Epidermal melanocyte (primary cell): ENCODE data around the gene HIRA.
"Not testable (repeated sequence)": the region's sequence is repeated elsewhere in the genome, so short reads cannot be mapped to it uniquely, and the experiment has no call there.

Source experiments
- DNase-seq: peaks from one replicate; pipeline ENCODE4 v3.0.0; 2011; ENCODE audit warnings: low spot score; ENCODE audit not compliant: insufficient read length

Gene HIRA

GRCh38 chr22:19443544-19444211 lies 12.1 kb upstream of the HIRA start:
- DNase-seq: no peak

- DNase-seq: no peak
Measured at GRCh38 chr22:19442166-19442565, 10.6 kb upstream of the HIRA start.

GRCh38 chr22:19440411-19441195 lies 9.1 kb upstream of the HIRA start:
- DNase-seq: no peak

- no peak for DNase-seq
Measured at GRCh38 chr22:19438298-19438697, 6.8 kb upstream of the HIRA start.

- not testable (repeated sequence) for DNase-seq
Measured at GRCh38 chr22:19436444-19437161, 5.1 kb upstream of the HIRA start.

- no peak for DNase-seq
Measured at GRCh38 chr22:19434829-19435580, 3.5 kb upstream of the HIRA start.

GRCh38 chr22:19434401-19434800 lies 2.9 kb upstream of the HIRA start:
- DNase-seq: no peak

- peak; percentile 81 for DNase-seq
Measured at GRCh38 chr22:19432133-19432851, 759 bp upstream of the HIRA start, which contains the start of gene MRPL40. TSS of gene MRPL40 (plus strand) at chr22:19432545. CDS start at chr22:19432555, 10 bp downstream.

GRCh38 chr22:19430890-19431541 lies 517 bp downstream of the HIRA start:
- no peak for DNase-seq

GRCh38 chr22:19429950-19430889 lies 1.3 kb downstream of the HIRA start:
- no peak for DNase-seq

GRCh38 chr22:19424186-19424500 lies 7.4 kb downstream of the HIRA start:
- DNase-seq: no peak

GRCh38 chr22:19422440-19423301 lies 8.9 kb downstream of the HIRA start:
- DNase-seq: no peak

GRCh38 chr22:19420321-19420720 lies 11.2 kb downstream of the HIRA start:
- no peak for DNase-seq

- no peak for DNase-seq
Measured at GRCh38 chr22:19419464-19420178, 11.9 kb downstream of the HIRA start.

- DNase-seq: no peak
Measured at GRCh38 chr22:19419086-19419463, 12.5 kb downstream of the HIRA start.

GRCh38 chr22:19412923-19413322 lies 18.6 kb downstream of the HIRA start:
- no peak for DNase-seq

- no peak for DNase-seq
Measured at GRCh38 chr22:19412478-19412877, 19.1 kb downstream of the HIRA start.

- no peak for DNase-seq
Measured at GRCh38 chr22:19411690-19412045, 19.9 kb downstream of the HIRA start.
